Measurements from ENCODE around the gene PLPP2. TPM values are rescaled to one million over a fixed set of nuclear protein-coding genes. Genes with fewer than 3 reads are reported as not detected.

The PLPP2 gene
- total and polyA plus RNA-seq, 2 of the 13 experiments (the other 11 are each of a cell fraction or from before 2014, with no cell fraction given), result not detected

GRCh38 chr19:289651-290371, 1.4 kb downstream of the PLPP2 start (continued):
- peak; percentile 65 for TF ChIP-seq NFE2L2 (IDR thresholded peaks at IDR 0.05; ENCODE audit: low read length)
- peak; percentile 85; the same call in 1 of the 2 replicates for TF ChIP-seq NFE2 (CRISPR knock-in tag; IDR thresholded peaks at IDR 0.05)

GRCh38 chr19:288911-289310, 2.3 kb downstream of the PLPP2 start:
- 52% methylated on average over 8 of the region's 10 CpGs for WGBS (ENCODE audit: low lambda C conversion rate)
- in situ Hi-C loops (cut with HindIII; ENCODE audit: extremely low pct_ligation_motif_present, low pct_unique_long_range_greater_than_20kb), result no loop called here
- intact Hi-C loops (cut with micrococcal nuclease; ENCODE audit: unreplicated experiment), result no loop called here
- peaks cover 2 to 26% of the 10 kb centered on the region in 2 experiments; a peak in 4 of 5 replicates for H3K27me3 ChIP-seq (ENCODE audit: control insufficient read depth in 1 of 2, insufficient read depth in 2 of 2, low read length in 2 of 2)
- H3K9me3 ChIP-seq (ENCODE audit: low read length), result no peaks in the 10 kb centered on the region
- 0 out of 2 replicates have a peak, but pooled peaks cover 2% of the 10 kb centered on the region for H4K20me1 ChIP-seq (ENCODE audit: insufficient read depth, low read length)
- ChIA-PET CTCF (ENCODE audit: low intra/inter-chr PET ratio, low total read pairs) (no interaction called here), POLR2A (no interaction called here)
- H2AFZ ChIP-seq (ENCODE audit: low read length), result no peak overlapping the region
- no peak for ATAC-seq
- DNase-seq (ENCODE audit: low spot score), result no peak
- no peak overlapping the region for H3K4me2 ChIP-seq (ENCODE audit: low read depth, low read length)
- no peak for FAIRE-seq
- TF ChIP-seq ZNF639 (CRISPR knock-in tag; conservative IDR thresholded peaks at IDR 0.05) (no peak), STAT6 (CRISPR knock-in tag; IDR thresholded peaks at IDR 0.05; ENCODE audit: borderline replicate concordance) (no peak), KMT2B (CRISPR knock-in tag; IDR thresholded peaks at IDR 0.05) (no peak), ZSCAN21 (CRISPR knock-in tag; IDR thresholded peaks at IDR 0.05; ENCODE audit: borderline replicate concordance) (no peak)
- TF ChIP-seq, protein P1, sequence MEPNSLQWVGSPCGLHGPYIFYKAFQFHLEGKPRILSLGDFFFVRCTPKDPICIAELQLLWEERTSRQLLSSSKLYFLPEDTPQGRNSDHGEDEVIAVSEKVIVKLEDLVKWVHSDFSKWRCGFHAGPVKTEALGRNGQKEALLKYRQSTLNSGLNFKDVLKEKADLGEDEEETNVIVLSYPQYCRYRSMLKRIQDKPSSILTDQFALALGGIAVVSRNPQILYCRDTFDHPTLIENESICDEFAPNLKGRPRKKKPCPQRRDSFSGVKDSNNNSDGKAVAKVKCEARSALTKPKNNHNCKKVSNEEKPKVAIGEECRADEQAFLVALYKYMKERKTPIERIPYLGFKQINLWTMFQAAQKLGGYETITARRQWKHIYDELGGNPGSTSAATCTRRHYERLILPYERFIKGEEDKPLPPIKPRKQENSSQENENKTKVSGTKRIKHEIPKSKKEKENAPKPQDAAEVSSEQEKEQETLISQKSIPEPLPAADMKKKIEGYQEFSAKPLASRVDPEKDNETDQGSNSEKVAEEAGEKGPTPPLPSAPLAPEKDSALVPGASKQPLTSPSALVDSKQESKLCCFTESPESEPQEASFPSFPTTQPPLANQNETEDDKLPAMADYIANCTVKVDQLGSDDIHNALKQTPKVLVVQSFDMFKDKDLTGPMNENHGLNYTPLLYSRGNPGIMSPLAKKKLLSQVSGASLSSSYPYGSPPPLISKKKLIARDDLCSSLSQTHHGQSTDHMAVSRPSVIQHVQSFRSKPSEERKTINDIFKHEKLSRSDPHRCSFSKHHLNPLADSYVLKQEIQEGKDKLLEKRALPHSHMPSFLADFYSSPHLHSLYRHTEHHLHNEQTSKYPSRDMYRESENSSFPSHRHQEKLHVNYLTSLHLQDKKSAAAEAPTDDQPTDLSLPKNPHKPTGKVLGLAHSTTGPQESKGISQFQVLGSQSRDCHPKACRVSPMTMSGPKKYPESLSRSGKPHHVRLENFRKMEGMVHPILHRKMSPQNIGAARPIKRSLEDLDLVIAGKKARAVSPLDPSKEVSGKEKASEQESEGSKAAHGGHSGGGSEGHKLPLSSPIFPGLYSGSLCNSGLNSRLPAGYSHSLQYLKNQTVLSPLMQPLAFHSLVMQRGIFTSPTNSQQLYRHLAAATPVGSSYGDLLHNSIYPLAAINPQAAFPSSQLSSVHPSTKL (CRISPR knock-in tag; IDR thresholded peaks at IDR 0.05), result no peak
- no peaks in the 10 kb centered on the region for H3K36me3 ChIP-seq (replicated peaks in 1 of 2; ENCODE audit: control insufficient read depth in 1 of 2, insufficient read depth in 2 of 2, low read length in 2 of 2)
- H3K9ac ChIP-seq (ENCODE audit: insufficient read depth, low read depth, low read length), result no peak overlapping the region
- peaks cover 17% of the 10 kb centered on the region for H3K4me1 ChIP-seq (ENCODE audit: insufficient read depth, low read length)
- no peak overlapping the region for H3K4me3 ChIP-seq (replicated peaks in 1 of 3; ENCODE audit: insufficient read depth in 1 of 3, low read depth in 2 of 3, low read length in 3 of 3)
- no peaks in the 10 kb centered on the region for H3K79me2 ChIP-seq (ENCODE audit: insufficient read depth, low read length)
- no TSS peak for BruUV-seq (replicated peaks)
- no peak overlapping the region for H3K27ac ChIP-seq (ENCODE audit: extremely low read length, insufficient read depth, low read length)
